MM.1S (cell line): ENCODE results near the gene IPO11.

ENCODE experiments used
- EZH2 ChIP-seq: fragments of 300-600 bp; sonication (generic); optimal IDR thresholded peaks from 2 replicates; pipeline ENCODE3; 2017; ENCODE audit warnings: low read depth, mild to moderate bottlenecking, antibody characterized with exemption, low read length, mixed read lengths
- EZH2phosphoT487 ChIP-seq: fragments of 300-600 bp; sonication (generic); IDR thresholded peaks from 2 replicates; pipeline ENCODE4 v1.6.1; 2018; ENCODE audit warnings: antibody characterized with exemption, low read length
- TF ChIP-seq, protein P1 (sequence below): fragments of 300-600 bp; sonication (generic); IDR thresholded peaks from 2 replicates; pipeline ENCODE4 v1.5.1; 2016; ENCODE audit warnings: antibody characterized with exemption, low read length, mixed read lengths

DNA sequence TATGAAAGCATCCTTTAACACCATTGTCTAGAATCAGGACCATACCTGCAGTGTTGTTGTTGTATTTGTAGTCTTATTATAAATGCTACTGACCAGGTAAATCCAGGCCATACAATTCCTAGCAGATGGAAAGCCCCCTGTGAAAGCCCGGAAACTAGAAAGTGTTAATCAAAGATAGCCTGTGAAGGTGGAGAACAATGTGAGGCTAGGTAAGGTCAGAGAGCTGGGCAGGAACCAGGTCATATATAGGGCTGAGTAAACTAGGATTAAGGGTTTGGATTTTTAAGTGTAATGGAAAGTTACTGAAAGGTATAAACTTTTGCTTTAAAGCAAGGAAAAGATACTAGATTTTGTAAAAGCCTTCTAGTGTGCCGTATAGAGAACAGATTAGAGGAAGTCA is 172.7 kb downstream of the IPO11 start:
- TF ChIP-seq, protein P1, sequence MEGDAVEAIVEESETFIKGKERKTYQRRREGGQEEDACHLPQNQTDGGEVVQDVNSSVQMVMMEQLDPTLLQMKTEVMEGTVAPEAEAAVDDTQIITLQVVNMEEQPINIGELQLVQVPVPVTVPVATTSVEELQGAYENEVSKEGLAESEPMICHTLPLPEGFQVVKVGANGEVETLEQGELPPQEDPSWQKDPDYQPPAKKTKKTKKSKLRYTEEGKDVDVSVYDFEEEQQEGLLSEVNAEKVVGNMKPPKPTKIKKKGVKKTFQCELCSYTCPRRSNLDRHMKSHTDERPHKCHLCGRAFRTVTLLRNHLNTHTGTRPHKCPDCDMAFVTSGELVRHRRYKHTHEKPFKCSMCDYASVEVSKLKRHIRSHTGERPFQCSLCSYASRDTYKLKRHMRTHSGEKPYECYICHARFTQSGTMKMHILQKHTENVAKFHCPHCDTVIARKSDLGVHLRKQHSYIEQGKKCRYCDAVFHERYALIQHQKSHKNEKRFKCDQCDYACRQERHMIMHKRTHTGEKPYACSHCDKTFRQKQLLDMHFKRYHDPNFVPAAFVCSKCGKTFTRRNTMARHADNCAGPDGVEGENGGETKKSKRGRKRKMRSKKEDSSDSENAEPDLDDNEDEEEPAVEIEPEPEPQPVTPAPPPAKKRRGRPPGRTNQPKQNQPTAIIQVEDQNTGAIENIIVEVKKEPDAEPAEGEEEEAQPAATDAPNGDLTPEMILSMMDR, result no peak
- no peak for TF ChIP-seq EZH2phosphoT487
- no peak for TF ChIP-seq EZH2
